AG04449 (cell line): ENCODE data around the gene RPL36A.

ENCODE experiments used
- CTCF ChIA-PET: fragments of 350-600 bp; formaldehyde crosslinking; extraction: SDS; loops from one replicate; lab custom pipeline; 2021; ENCODE audit warnings: antibody characterized with exemption; lab: Yijun Ruan, JAX
- POLR2A ChIA-PET: fragments of 400-600, 350-600 bp; formaldehyde crosslinking; extraction: SDS; loops from one replicate; lab custom pipeline; 2020; ENCODE audit warnings: antibody characterized with exemption, inconsistent platforms; lab: Yijun Ruan, JAX
- DNase-seq: peaks from one replicate; pipeline ENCODE4 v3.0.0-alpha.2; 2010; ENCODE audit warnings: low read depth, low spot score
- H3K4me3 ChIP-seq: 2 replicates; pipeline ENCODE4 v1.5.1; 2011; ENCODE audit warnings: low read depth, mild to moderate bottlenecking, control low read depth, low read length
- CTCF ChIP-seq: IDR thresholded peaks from one replicate; pipeline ENCODE4 v1.5.1; 2011; ENCODE audit warnings: mild to moderate bottlenecking, moderate library complexity, low read length, control low read depth, inconsistent platforms; ENCODE audit not compliant: insufficient read depth; ENCODE audit errors: missing control alignments

Gene RPL36A

GRCh38 chrX:101397779-101398178 is 7.0 kb downstream of the RPL36A start:
- no peak for DNase-seq
- TF ChIP-seq CTCF, result no peak
- ChIA-PET CTCF (interaction anchor here (2.3 kb wide), 1 partner anchor 18 kb away, joined by 7 read pairs; no protein-coding TSS in a partner anchor), POLR2A (no interaction called here)
- H3K4me3 ChIP-seq, result no peak overlapping the region

GRCh38 chrX:101398694-101399093 is 7.9 kb downstream of the RPL36A start:
- no peak overlapping the region for H3K4me3 ChIP-seq
- no peak for TF ChIP-seq CTCF
- CTCF ChIA-PET, result interaction anchor here (2.3 kb wide), 1 partner anchor 17 kb away, joined by 7 read pairs; no protein-coding TSS in a partner anchor
- DNase-seq, result no peak
- POLR2A ChIA-PET, result no interaction called here

GRCh38 chrX:101399825-101400224 is 9.0 kb downstream of the RPL36A start:
- H3K4me3 ChIP-seq, result no peak overlapping the region
- ChIA-PET POLR2A (no interaction called here), CTCF (interaction anchor here (2.0 kb wide), 1 partner anchor 9 kb away, joined by 10 read pairs; the partner anchor contains the start of gene RPL36A)
- no peak for DNase-seq
- no peak for TF ChIP-seq CTCF

GRCh38 chrX:101407167-101407747 is 16.4 kb downstream of the RPL36A start:
- POLR2A ChIA-PET, result interaction anchor here (0.7 to 1.9 kb wide), 2 partner anchors 11 to 16 kb away, joined by 5 to 11 read pairs; partner anchors contain the start of gene RPL36A
- TF ChIP-seq CTCF, result no peak
- peak overlapping the region; percentile 80 for H3K4me3 ChIP-seq
- CTCF ChIA-PET, result no interaction called here
- no peak for DNase-seq

- ChIA-PET POLR2A (interaction anchor here (0.7 to 1.9 kb wide), 2 partner anchors 11 to 17 kb away, joined by 5 to 11 read pairs; partner anchors contain the start of gene RPL36A), CTCF (no interaction called here)
- DNase-seq, result peak; percentile 97
- H3K4me3 ChIP-seq, result peak within 1 kb of the TSS; percentile 80
- TF ChIP-seq CTCF, result peak; percentile 11
These were observed 17.1 kb downstream of the RPL36A start, which contains the start of the genes GLA and HNRNPH2 for GRCh38 chrX:101407748-101408531. Gene GLA (minus strand): TSS chrX:101407925. CDS start chrX:101407903, 22 bp downstream. Gene HNRNPH2 (plus strand): TSS chrX:101408222. CDS start chrX:101411989, 3,767 bp downstream.

GRCh38 chrX:101408532-101408841 is 17.7 kb downstream of the RPL36A start:
- peak overlapping the region; percentile 68 for H3K4me3 ChIP-seq
- POLR2A ChIA-PET, result interaction anchor here (1.0 kb wide), 1 partner anchor 18 kb away, joined by 4 read pairs; no protein-coding TSS in a partner anchor
- DNase-seq, result no peak
- CTCF ChIA-PET, result no interaction called here
- no peak for TF ChIP-seq CTCF
